Measurements from ENCODE around the gene TAF11L5. TPM values are rescaled to one million over a fixed set of nuclear protein-coding genes. Genes with fewer than 3 reads are reported as not detected.
"Not testable (repeated sequence)": the region's sequence is repeated elsewhere in the genome, so short reads cannot be mapped to it uniquely, and the experiment has no call there.

The TAF11L5 gene
- not detected for polyA plus RNA-seq (2013, experiment 1 of 2)
- not detected for polyA plus RNA-seq (2013, experiment 2 of 2)

- H2BK12ac ChIP-seq (ENCODE audit: low read length in 2 of 2); H3K79me1 ChIP-seq (replicated peaks; ENCODE audit: low read length, poor library complexity, severe bottlenecking); H2AK5ac ChIP-seq (ENCODE audit: low read length, severe bottlenecking); H4K8ac ChIP-seq (ENCODE audit: low read length); H3K4me1 ChIP-seq (ENCODE audit: control insufficient read depth, insufficient read depth, low read depth, low read length); H3K4ac ChIP-seq (ENCODE audit: low read depth in 1 of 2, low read length in 2 of 2); H3K4me2 ChIP-seq (ENCODE audit: low read length, poor library complexity, severe bottlenecking); H3K18ac ChIP-seq (ENCODE audit: low read depth in 1 of 2, low read length in 2 of 2); H3K9me3 ChIP-seq (ENCODE audit: control insufficient read depth, low read length); H3K9ac ChIP-seq (ENCODE audit: low read length); H3K4me3 ChIP-seq (ENCODE audit: insufficient read depth in 1 of 2, low read depth in 1 of 2, low read length in 2 of 2); H2BK5ac ChIP-seq (ENCODE audit: low read depth, low read length, poor library complexity, severe bottlenecking); H3K23ac ChIP-seq (ENCODE audit: low read length in 2 of 2); H2AFZ ChIP-seq (ENCODE audit: low read depth, low read length); H2BK15ac ChIP-seq (ENCODE audit: low read depth, poor library complexity, severe bottlenecking); H3K27me3 ChIP-seq (ENCODE audit: control insufficient read depth in 1 of 2, insufficient read depth in 1 of 2, low read length in 2 of 2); DNase-seq; H2BK120ac ChIP-seq (ENCODE audit: low read depth, low read length); H3K36me3 ChIP-seq (ENCODE audit: control insufficient read depth in 1 of 2, insufficient read depth in 2 of 2, low read depth in 1 of 2, low read length in 2 of 2); H3K14ac ChIP-seq (ENCODE audit: low read length in 2 of 2); H4K91ac ChIP-seq (ENCODE audit: low read length); H3K27ac ChIP-seq (ENCODE audit: low read length, poor library complexity, severe bottlenecking): not testable (repeated sequence)
- no CpG with 5 or more reads among the region's 15 CpGs for WGBS
These were observed at the start of gene TAF11L5 for GRCh38 chr5:17524935-17525334. TSS of gene TAF11L5 (plus strand) at chr5:17525235.

- no peak for DNase-seq
- Histone ChIP-seq H2BK5ac (ENCODE audit: low read depth, low read length, poor library complexity, severe bottlenecking) (no peak overlapping the region), H3K4me1 (ENCODE audit: control insufficient read depth, insufficient read depth, low read depth, low read length) (no peaks in the 10 kb centered on the region), H2AK5ac (ENCODE audit: low read length, severe bottlenecking) (no peak overlapping the region), H3K14ac (ENCODE audit: low read length in 2 of 2) (no peak overlapping the region), H4K91ac (ENCODE audit: low read length) (no peak overlapping the region), H4K8ac (ENCODE audit: low read length) (no peak overlapping the region), H2BK15ac (ENCODE audit: low read depth, poor library complexity, severe bottlenecking) (no peak overlapping the region), H2BK120ac (ENCODE audit: low read depth, low read length) (no peak overlapping the region), H2AFZ (ENCODE audit: low read depth, low read length) (no peak overlapping the region), H3K79me1 (replicated peaks; ENCODE audit: low read length, poor library complexity, severe bottlenecking) (no peaks in the 10 kb centered on the region), H3K4ac (ENCODE audit: low read depth in 1 of 2, low read length in 2 of 2) (no peak overlapping the region), H3K27me3 (ENCODE audit: control insufficient read depth in 1 of 2, insufficient read depth in 1 of 2, low read length in 2 of 2) (no peaks in the 10 kb centered on the region), H3K23ac (ENCODE audit: low read length in 2 of 2) (no peak overlapping the region), H3K4me2 (ENCODE audit: low read length, poor library complexity, severe bottlenecking) (no peak overlapping the region), H3K9me3 (ENCODE audit: control insufficient read depth, low read length) (no peaks in the 10 kb centered on the region), H3K18ac (ENCODE audit: low read depth in 1 of 2, low read length in 2 of 2) (no peak overlapping the region), H3K9ac (ENCODE audit: low read length) (no peak overlapping the region), H3K36me3 (ENCODE audit: control insufficient read depth in 1 of 2, insufficient read depth in 2 of 2, low read depth in 1 of 2, low read length in 2 of 2) (no peaks in the 10 kb centered on the region), H3K27ac (ENCODE audit: low read length, poor library complexity, severe bottlenecking) (no peak overlapping the region), H3K4me3 (ENCODE audit: insufficient read depth in 1 of 2, low read depth in 1 of 2, low read length in 2 of 2) (no peak overlapping the region), H2BK12ac (ENCODE audit: low read length in 2 of 2) (no peak overlapping the region)
- WGBS = 81% methylated on average over 3 of the region's 3 CpGs
These were observed 48.0 kb upstream of the TAF11L5 start for GRCh38 chr5:17477043-17477442.

- Histone ChIP-seq H3K23ac (ENCODE audit: low read length in 2 of 2) (no peak overlapping the region), H4K8ac (ENCODE audit: low read length) (no peak overlapping the region), H2BK120ac (ENCODE audit: low read depth, low read length) (no peak overlapping the region), H3K36me3 (ENCODE audit: control insufficient read depth in 1 of 2, insufficient read depth in 2 of 2, low read depth in 1 of 2, low read length in 2 of 2) (no peaks in the 10 kb centered on the region), H3K4ac (ENCODE audit: low read depth in 1 of 2, low read length in 2 of 2) (no peak overlapping the region), H3K14ac (ENCODE audit: low read length in 2 of 2) (peak overlapping the region in 1 of 2 experiments; percentile 65), H2BK5ac (ENCODE audit: low read depth, low read length, poor library complexity, severe bottlenecking) (no peak overlapping the region), H3K4me3 (ENCODE audit: insufficient read depth in 1 of 2, low read depth in 1 of 2, low read length in 2 of 2) (no peak overlapping the region), H3K4me2 (ENCODE audit: low read length, poor library complexity, severe bottlenecking) (no peak overlapping the region), H2BK15ac (ENCODE audit: low read depth, poor library complexity, severe bottlenecking) (no peak overlapping the region), H3K18ac (ENCODE audit: low read depth in 1 of 2, low read length in 2 of 2) (no peak overlapping the region), H4K91ac (ENCODE audit: low read length) (no peak overlapping the region), H2AFZ (ENCODE audit: low read depth, low read length) (no peak overlapping the region), H3K9ac (ENCODE audit: low read length) (no peak overlapping the region), H3K27ac (ENCODE audit: low read length, poor library complexity, severe bottlenecking) (no peak overlapping the region), H2BK12ac (ENCODE audit: low read length in 2 of 2) (no peak overlapping the region), H3K9me3 (ENCODE audit: control insufficient read depth, low read length) (no peaks in the 10 kb centered on the region), H3K27me3 (ENCODE audit: control insufficient read depth in 1 of 2, insufficient read depth in 1 of 2, low read length in 2 of 2) (no peaks in the 10 kb centered on the region), H2AK5ac (ENCODE audit: low read length, severe bottlenecking) (no peak overlapping the region), H3K4me1 (ENCODE audit: control insufficient read depth, insufficient read depth, low read depth, low read length) (no peaks in the 10 kb centered on the region), H3K79me1 (replicated peaks; ENCODE audit: low read length, poor library complexity, severe bottlenecking) (no peaks in the 10 kb centered on the region)
- 66% methylated on average over 7 of the region's 7 CpGs for WGBS
- no peak for DNase-seq
These were observed 47.3 kb upstream of the TAF11L5 start for GRCh38 chr5:17477573-17478265.

GRCh38 chr5:17481378-17481777, 43.7 kb upstream of the TAF11L5 start:
- Histone ChIP-seq H3K4me3 (ENCODE audit: insufficient read depth in 1 of 2, low read depth in 1 of 2, low read length in 2 of 2) (no peak overlapping the region), H3K36me3 (ENCODE audit: control insufficient read depth in 1 of 2, insufficient read depth in 2 of 2, low read depth in 1 of 2, low read length in 2 of 2) (no peaks in the 10 kb centered on the region), H2BK120ac (ENCODE audit: low read depth, low read length) (no peak overlapping the region), H3K9me3 (ENCODE audit: control insufficient read depth, low read length) (no peaks in the 10 kb centered on the region), H3K4me2 (ENCODE audit: low read length, poor library complexity, severe bottlenecking) (no peak overlapping the region), H3K4me1 (ENCODE audit: control insufficient read depth, insufficient read depth, low read depth, low read length) (no peaks in the 10 kb centered on the region), H2AFZ (ENCODE audit: low read depth, low read length) (no peak overlapping the region), H3K27ac (ENCODE audit: low read length, poor library complexity, severe bottlenecking) (no peak overlapping the region), H4K91ac (ENCODE audit: low read length) (no peak overlapping the region), H3K14ac (ENCODE audit: low read length in 2 of 2) (no peak overlapping the region), H2BK12ac (ENCODE audit: low read length in 2 of 2) (no peak overlapping the region), H3K9ac (ENCODE audit: low read length) (no peak overlapping the region), H2AK5ac (ENCODE audit: low read length, severe bottlenecking) (no peak overlapping the region), H3K4ac (ENCODE audit: low read depth in 1 of 2, low read length in 2 of 2) (no peak overlapping the region), H3K23ac (ENCODE audit: low read length in 2 of 2) (no peak overlapping the region), H2BK5ac (ENCODE audit: low read depth, low read length, poor library complexity, severe bottlenecking) (no peak overlapping the region), H3K27me3 (ENCODE audit: control insufficient read depth in 1 of 2, insufficient read depth in 1 of 2, low read length in 2 of 2) (no peaks in the 10 kb centered on the region), H4K8ac (ENCODE audit: low read length) (no peak overlapping the region), H2BK15ac (ENCODE audit: low read depth, poor library complexity, severe bottlenecking) (no peak overlapping the region), H3K18ac (ENCODE audit: low read depth in 1 of 2, low read length in 2 of 2) (no peak overlapping the region), H3K79me1 (replicated peaks; ENCODE audit: low read length, poor library complexity, severe bottlenecking) (no peaks in the 10 kb centered on the region)
- 77% methylated on average over 3 of the region's 4 CpGs for WGBS
- DNase-seq = no peak
